HEK293 (cell line): ENCODE measurements around the gene RPS27.

Source experiments
- GLIS2 ChIP-seq: fragments of 450-650 bp; formaldehyde crosslinking; IDR thresholded peaks from 2 replicates; pipeline ENCODE4 v1.5.1; 2016; ENCODE audit warnings: missing biosample characterization, missing genetic modification characterization
- KLF1 ChIP-seq: fragments of 450-650 bp; formaldehyde crosslinking; IDR thresholded peaks from 2 replicates; pipeline ENCODE4 v1.5.1; 2016; ENCODE audit warnings: missing biosample characterization, missing genetic modification characterization
- KLF10 ChIP-seq: fragments of 450-650 bp; IDR thresholded peaks from 2 replicates; pipeline ENCODE4 v1.5.1; 2018; ENCODE audit warnings: missing biosample characterization, mild to moderate bottlenecking, missing genetic modification characterization
- ZBTB1 ChIP-seq: fragments of 450-650 bp; formaldehyde crosslinking; IDR thresholded peaks from 2 replicates; pipeline ENCODE4 v1.5.1; 2016; ENCODE audit warnings: missing biosample characterization, missing genetic modification characterization
- ZFHX2 ChIP-seq: fragments of 450-650 bp; formaldehyde crosslinking; conservative IDR thresholded peaks from 2 replicates; pipeline ENCODE4 v1.5.1; 2016; ENCODE audit warnings: missing biosample characterization, missing genetic modification characterization
- ZFP41 ChIP-seq: fragments of 450-650 bp; formaldehyde crosslinking; IDR thresholded peaks from 2 replicates; pipeline ENCODE4 v1.5.1; 2016; ENCODE audit warnings: missing biosample characterization, missing genetic modification characterization, borderline replicate concordance
- ZNF140 ChIP-seq: fragments of 450-650 bp; formaldehyde crosslinking; IDR thresholded peaks from 2 replicates; pipeline ENCODE4 v1.5.1; 2016; ENCODE audit warnings: missing biosample characterization, missing genetic modification characterization
- ZNF2 ChIP-seq: fragments of 450-650 bp; formaldehyde crosslinking; IDR thresholded peaks from 2 replicates; pipeline ENCODE4 v1.5.1; 2016; ENCODE audit warnings: missing biosample characterization, missing genetic modification characterization
- ZNF211 ChIP-seq: fragments of 450-650 bp; formaldehyde crosslinking; IDR thresholded peaks from 2 replicates; pipeline ENCODE4 v1.5.1; 2016; ENCODE audit warnings: low read depth, missing biosample characterization, missing genetic modification characterization
- ZNF423 ChIP-seq: fragments of 450-650 bp; formaldehyde crosslinking; IDR thresholded peaks from 2 replicates; pipeline ENCODE4 v1.5.1; 2016; ENCODE audit warnings: missing biosample characterization, missing genetic modification characterization
- ZNF624 ChIP-seq: fragments of 450-650 bp; formaldehyde crosslinking; IDR thresholded peaks from 2 replicates; pipeline ENCODE4 v1.5.1; 2017; ENCODE audit warnings: missing biosample characterization, missing genetic modification characterization
- ZNF629 ChIP-seq: fragments of 450-650 bp; formaldehyde crosslinking; IDR thresholded peaks from 2 replicates; pipeline ENCODE4 v1.5.1; 2017; ENCODE audit warnings: missing biosample characterization, missing genetic modification characterization
- ZNF664 ChIP-seq: fragments of 450-650 bp; formaldehyde crosslinking; IDR thresholded peaks from 2 replicates; pipeline ENCODE4 v1.5.1; 2016; ENCODE audit warnings: missing biosample characterization, missing genetic modification characterization
- ZSCAN16 ChIP-seq: fragments of 450-650 bp; formaldehyde crosslinking; IDR thresholded peaks from 2 replicates; pipeline ENCODE4 v1.5.1; 2016; ENCODE audit warnings: missing biosample characterization, missing genetic modification characterization
- TF ChIP-seq, protein P1 (sequence below): fragments of 450-650 bp; formaldehyde crosslinking; IDR thresholded peaks from 2 replicates; pipeline ENCODE4 v1.5.1; 2016; ENCODE audit warnings: missing biosample characterization, missing genetic modification characterization
- TF ChIP-seq, protein P2 (sequence below): fragments of 450-650 bp; formaldehyde crosslinking; IDR thresholded peaks from 2 replicates; pipeline ENCODE4 v1.5.1; 2016; ENCODE audit warnings: missing biosample characterization, missing genetic modification characterization
- TF ChIP-seq, protein P3 (sequence below): fragments of 450-650 bp; formaldehyde crosslinking; IDR thresholded peaks from 2 replicates; pipeline ENCODE4; 2016; ENCODE audit warnings: missing biosample characterization, missing genetic modification characterization
- TF ChIP-seq, protein P4 (sequence below): fragments of 450-650 bp; formaldehyde crosslinking; IDR thresholded peaks from 2 replicates; pipeline ENCODE4 v1.5.1; 2016; ENCODE audit warnings: missing biosample characterization, missing genetic modification characterization
- TF ChIP-seq, protein P5 (sequence below): fragments of 450-650 bp; formaldehyde crosslinking; IDR thresholded peaks from 2 replicates; pipeline ENCODE4 v1.5.1; 2016; ENCODE audit warnings: missing biosample characterization, missing genetic modification characterization
- TF ChIP-seq, protein P6 (sequence below): fragments of 450-650 bp; formaldehyde crosslinking; IDR thresholded peaks from 2 replicates; pipeline ENCODE4 v1.5.1; 2017; ENCODE audit warnings: missing biosample characterization, missing genetic modification characterization
- TF ChIP-seq, protein P7 (sequence below): fragments of 450-650 bp; formaldehyde crosslinking; IDR thresholded peaks from 2 replicates; pipeline ENCODE4 v1.5.1; 2016; ENCODE audit warnings: missing biosample characterization, missing genetic modification characterization
- TF ChIP-seq, protein P8 (sequence below): fragments of 450-650 bp; formaldehyde crosslinking; IDR thresholded peaks from 2 replicates; pipeline ENCODE4 v1.5.1; 2017; ENCODE audit warnings: missing biosample characterization, missing genetic modification characterization

The RPS27 gene

DNA sequence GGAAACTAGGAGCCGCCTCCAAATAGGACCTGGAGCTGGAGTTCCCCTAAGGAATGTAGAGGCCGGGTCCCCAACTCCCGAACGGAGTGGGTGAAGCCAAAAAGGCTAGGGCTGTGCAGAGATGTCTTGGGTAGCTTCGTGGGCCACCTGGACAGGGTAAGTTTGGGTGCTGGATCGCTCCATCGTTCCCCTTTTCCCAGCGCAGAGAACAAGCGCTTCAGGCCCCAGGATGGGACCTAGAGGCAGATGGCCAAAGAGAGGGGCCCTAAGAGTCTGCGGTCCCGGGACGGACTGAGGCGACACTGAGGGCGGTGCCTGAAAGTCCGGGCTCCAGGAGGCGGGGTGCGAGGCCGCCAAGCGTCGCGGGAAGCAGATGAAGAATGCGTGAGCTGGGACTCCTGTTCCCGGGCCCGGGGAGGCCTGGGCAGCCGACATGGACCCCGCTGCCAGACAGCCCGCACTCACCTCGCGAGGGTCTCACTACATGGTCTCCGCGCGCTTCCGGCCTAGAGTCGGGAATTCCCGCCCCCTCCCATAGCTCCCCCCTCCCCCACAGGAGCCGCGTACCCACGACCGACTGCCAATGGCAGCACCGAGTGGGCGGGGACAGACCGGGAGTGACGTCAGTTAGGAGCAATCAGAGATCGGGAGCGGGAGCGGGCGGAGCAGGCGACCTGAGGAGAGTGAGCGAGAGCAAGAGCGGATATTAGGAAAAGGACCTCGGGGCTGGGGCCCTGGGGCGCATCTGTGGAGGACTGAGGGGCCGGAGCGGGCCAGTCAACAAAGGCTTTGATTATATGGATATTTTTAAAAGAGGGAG lies 27.3 kb upstream of the RPS27 start, which contains the start of gene SLC39A1 (continued):
- TF ChIP-seq, protein P1, sequence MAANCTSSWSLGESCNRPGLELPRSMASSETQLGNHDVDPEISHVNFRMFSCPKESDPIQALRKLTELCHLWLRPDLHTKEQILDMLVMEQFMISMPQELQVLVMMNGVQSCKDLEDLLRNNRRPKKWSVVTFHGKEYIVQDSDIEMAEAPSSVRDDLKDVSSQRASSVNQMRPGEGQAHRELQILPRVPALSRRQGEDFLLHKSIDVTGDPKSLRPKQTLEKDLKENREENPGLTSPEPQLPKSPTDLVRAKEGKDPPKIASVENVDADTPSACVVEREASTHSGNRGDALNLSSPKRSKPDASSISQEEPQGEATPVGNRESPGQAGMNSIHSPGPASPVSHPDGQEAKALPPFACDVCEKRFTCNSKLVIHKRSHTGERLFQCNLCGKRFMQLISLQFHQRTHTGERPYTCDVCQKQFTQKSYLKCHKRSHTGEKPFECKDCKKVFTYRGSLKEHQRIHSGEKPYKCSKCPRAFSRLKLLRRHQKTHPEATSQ: no peak
- TF ChIP-seq ZNF211 (no peak), ZNF629 (tag by site-specific recombination) (0 out of 2 replicates have a peak, but pooled peaks have one; percentile 64), ZFP41 (no peak), ZBTB1 (tag by site-specific recombination) (no peak), GLIS2 (tag by site-specific recombination) (peak; percentile 80), ZNF2 (tag by site-specific recombination) (0 out of 2 replicates have a peak, but pooled peaks have one; percentile 31), ZFHX2 (tag by site-specific recombination) (no peak; the same call in 1 of the 2 replicates), ZNF423 (tag by site-specific recombination) (no peak), ZNF624 (tag by site-specific recombination) (no peak), ZNF140 (tag by site-specific recombination) (no peak), ZNF664 (tag by site-specific recombination) (no peak), KLF10 (tag by site-specific recombination) (no peak), KLF1 (tag by site-specific recombination) (peak; percentile 42; the same call in 1 of the 2 replicates), ZSCAN16 (tag by site-specific recombination) (no peak)
- TF ChIP-seq, protein P2, sequence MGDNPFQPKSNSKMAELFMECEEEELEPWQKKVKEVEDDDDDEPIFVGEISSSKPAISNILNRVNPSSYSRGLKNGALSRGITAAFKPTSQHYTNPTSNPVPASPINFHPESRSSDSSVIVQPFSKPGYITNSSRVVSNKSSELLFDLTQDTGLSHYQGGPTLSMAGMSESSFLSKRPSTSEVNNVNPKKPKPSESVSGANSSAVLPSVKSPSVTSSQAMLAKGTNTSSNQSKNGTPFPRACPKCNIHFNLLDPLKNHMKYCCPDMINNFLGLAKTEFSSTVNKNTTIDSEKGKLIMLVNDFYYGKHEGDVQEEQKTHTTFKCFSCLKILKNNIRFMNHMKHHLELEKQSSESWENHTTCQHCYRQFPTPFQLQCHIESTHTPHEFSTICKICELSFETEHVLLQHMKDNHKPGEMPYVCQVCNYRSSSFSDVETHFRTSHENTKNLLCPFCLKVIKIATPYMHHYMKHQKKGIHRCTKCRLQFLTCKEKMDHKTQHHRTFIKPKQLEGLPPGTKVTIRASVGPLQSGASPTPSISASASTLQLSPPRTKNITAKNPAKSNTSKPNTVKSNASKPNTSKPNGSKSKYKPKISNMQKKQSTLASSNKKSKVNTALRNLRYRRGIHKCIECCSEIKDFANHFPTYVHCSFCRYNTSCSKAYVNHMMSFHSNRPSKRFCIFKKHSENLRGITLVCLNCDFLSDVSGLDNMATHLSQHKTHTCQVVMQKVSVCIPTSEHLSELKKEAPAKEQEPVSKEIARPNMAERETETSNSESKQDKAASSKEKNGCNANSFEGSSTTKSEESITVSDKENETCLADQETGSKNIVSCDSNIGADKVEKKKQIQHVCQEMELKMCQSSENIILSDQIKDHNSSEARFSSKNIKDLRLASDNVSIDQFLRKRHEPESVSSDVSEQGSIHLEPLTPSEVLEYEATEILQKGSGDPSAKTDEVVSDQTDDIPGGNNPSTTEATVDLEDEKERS: no peak
- TF ChIP-seq, protein P3, sequence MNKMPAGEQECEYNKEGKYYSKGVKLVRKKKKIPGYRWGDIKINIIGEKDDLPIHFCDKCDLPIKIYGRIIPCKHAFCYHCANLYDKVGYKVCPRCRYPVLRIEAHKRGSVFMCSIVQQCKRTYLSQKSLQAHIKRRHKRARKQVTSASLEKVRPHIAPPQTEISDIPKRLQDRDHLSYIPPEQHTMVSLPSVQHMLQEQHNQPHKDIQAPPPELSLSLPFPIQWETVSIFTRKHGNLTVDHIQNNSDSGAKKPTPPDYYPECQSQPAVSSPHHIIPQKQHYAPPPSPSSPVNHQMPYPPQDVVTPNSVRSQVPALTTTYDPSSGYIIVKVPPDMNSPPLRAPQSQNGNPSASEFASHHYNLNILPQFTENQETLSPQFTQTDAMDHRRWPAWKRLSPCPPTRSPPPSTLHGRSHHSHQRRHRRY (tag by site-specific recombination): no peak
- TF ChIP-seq, protein P4, sequence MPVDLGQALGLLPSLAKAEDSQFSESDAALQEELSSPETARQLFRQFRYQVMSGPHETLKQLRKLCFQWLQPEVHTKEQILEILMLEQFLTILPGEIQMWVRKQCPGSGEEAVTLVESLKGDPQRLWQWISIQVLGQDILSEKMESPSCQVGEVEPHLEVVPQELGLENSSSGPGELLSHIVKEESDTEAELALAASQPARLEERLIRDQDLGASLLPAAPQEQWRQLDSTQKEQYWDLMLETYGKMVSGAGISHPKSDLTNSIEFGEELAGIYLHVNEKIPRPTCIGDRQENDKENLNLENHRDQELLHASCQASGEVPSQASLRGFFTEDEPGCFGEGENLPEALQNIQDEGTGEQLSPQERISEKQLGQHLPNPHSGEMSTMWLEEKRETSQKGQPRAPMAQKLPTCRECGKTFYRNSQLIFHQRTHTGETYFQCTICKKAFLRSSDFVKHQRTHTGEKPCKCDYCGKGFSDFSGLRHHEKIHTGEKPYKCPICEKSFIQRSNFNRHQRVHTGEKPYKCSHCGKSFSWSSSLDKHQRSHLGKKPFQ (tag by site-specific recombination): no peak
- TF ChIP-seq, protein P5, sequence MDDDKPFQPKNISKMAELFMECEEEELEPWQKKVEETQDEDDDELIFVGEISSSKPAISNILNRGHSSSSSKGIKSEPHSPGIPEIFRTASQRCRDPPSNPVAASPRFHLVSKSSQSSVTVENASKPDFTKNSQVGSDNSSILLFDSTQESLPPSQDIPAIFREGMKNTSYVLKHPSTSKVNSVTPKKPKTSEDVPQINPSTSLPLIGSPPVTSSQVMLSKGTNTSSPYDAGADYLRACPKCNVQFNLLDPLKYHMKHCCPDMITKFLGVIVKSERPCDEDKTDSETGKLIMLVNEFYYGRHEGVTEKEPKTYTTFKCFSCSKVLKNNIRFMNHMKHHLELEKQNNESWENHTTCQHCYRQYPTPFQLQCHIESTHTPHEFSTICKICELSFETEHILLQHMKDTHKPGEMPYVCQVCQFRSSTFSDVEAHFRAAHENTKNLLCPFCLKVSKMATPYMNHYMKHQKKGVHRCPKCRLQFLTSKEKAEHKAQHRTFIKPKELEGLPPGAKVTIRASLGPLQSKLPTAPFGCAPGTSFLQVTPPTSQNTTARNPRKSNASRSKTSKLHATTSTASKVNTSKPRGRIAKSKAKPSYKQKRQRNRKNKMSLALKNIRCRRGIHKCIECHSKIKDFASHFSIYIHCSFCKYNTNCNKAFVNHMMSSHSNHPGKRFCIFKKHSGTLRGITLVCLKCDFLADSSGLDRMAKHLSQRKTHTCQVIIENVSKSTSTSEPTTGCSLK (tag by site-specific recombination): no peak
- TF ChIP-seq, protein P6, sequence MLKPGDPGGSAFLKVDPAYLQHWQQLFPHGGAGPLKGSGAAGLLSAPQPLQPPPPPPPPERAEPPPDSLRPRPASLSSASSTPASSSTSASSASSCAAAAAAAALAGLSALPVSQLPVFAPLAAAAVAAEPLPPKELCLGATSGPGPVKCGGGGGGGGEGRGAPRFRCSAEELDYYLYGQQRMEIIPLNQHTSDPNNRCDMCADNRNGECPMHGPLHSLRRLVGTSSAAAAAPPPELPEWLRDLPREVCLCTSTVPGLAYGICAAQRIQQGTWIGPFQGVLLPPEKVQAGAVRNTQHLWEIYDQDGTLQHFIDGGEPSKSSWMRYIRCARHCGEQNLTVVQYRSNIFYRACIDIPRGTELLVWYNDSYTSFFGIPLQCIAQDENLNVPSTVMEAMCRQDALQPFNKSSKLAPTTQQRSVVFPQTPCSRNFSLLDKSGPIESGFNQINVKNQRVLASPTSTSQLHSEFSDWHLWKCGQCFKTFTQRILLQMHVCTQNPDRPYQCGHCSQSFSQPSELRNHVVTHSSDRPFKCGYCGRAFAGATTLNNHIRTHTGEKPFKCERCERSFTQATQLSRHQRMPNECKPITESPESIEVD: no peak
- TF ChIP-seq, protein P7, sequence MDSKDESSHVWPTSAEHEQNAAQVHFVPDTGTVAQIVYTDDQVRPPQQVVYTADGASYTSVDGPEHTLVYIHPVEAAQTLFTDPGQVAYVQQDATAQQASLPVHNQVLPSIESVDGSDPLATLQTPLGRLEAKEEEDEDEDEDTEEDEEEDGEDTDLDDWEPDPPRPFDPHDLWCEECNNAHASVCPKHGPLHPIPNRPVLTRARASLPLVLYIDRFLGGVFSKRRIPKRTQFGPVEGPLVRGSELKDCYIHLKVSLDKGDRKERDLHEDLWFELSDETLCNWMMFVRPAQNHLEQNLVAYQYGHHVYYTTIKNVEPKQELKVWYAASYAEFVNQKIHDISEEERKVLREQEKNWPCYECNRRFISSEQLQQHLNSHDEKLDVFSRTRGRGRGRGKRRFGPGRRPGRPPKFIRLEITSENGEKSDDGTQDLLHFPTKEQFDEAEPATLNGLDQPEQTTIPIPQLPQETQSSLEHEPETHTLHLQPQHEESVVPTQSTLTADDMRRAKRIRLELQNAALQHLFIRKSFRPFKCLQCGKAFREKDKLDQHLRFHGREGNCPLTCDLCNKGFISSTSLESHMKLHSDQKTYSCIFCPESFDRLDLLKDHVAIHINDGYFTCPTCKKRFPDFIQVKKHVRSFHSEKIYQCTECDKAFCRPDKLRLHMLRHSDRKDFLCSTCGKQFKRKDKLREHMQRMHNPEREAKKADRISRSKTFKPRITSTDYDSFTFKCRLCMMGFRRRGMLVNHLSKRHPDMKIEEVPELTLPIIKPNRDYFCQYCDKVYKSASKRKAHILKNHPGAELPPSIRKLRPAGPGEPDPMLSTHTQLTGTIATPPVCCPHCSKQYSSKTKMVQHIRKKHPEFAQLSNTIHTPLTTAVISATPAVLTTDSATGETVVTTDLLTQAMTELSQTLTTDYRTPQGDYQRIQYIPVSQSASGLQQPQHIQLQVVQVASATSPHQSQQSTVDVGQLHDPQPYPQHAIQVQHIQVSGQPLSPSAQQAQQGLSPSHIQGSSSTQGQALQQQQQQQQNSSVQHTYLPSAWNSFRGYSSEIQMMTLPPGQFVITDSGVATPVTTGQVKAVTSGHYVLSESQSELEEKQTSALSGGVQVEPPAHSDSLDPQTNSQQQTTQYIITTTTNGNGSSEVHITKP (tag by site-specific recombination): peak; percentile 27
- TF ChIP-seq, protein P8, sequence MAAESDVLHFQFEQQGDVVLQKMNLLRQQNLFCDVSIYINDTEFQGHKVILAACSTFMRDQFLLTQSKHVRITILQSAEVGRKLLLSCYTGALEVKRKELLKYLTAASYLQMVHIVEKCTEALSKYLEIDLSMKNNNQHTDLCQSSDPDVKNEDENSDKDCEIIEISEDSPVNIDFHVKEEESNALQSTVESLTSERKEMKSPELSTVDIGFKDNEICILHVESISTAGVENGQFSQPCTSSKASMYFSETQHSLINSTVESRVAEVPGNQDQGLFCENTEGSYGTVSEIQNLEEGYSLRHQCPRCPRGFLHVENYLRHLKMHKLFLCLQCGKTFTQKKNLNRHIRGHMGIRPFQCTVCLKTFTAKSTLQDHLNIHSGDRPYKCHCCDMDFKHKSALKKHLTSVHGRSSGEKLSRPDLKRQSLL (tag by site-specific recombination): 0 out of 2 replicates have a peak, but pooled peaks have one; percentile 38
